ENCODE data around the gene SMARCAD1. TPM values are rescaled to one million over a fixed set of nuclear protein-coding genes. Genes with fewer than 3 reads are reported as not detected.

The SMARCAD1 gene
- total and polyA plus RNA-seq, 2 of the 8 experiments (the other 6 are each of a cell fraction or from before 2014, with no cell fraction given) = 24.1 to 59.4 TPM

DNA sequence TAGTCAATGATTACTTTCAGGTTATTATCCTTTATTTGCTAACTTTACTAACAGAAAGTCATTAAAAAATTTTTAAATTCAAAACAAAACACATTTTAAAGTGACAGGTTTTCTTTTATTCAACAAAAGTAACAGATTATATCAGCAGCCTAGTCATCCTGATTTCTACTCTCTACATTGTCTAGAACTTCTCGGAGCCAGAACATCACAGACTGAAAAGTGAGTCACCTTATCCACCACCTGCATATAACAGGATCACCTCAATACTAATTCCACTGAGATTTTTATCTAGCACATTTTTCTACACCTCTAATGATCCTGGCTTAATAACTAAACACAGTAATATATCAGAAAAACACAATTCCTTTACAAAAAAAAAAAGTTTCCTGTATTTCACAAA, 47.9 kb upstream of the SMARCAD1 start (continued):
- no peak for TF ChIP-seq TEAD4 (IDR thresholded peaks at IDR 0.05; ENCODE audit: low read depth, low read length)
- no peak for TF ChIP-seq ZNF274 (IDR thresholded peaks at IDR 0.05; ENCODE audit: borderline replicate concordance, extremely low read depth, low read length)
- TF ChIP-seq TAF7 (optimal IDR thresholded peaks at IDR 0.05; ENCODE audit: borderline replicate concordance, low read depth, low read length) = no peak
- TF ChIP-seq FOSL1 (IDR thresholded peaks at IDR 0.05; ENCODE audit: insufficient read depth, low read depth, low read length) = no peak
- no peak for TF ChIP-seq GTF2F1 (IDR thresholded peaks at IDR 0.05; ENCODE audit: borderline replicate concordance, low read depth, low read length)
- TF ChIP-seq, protein P1, sequence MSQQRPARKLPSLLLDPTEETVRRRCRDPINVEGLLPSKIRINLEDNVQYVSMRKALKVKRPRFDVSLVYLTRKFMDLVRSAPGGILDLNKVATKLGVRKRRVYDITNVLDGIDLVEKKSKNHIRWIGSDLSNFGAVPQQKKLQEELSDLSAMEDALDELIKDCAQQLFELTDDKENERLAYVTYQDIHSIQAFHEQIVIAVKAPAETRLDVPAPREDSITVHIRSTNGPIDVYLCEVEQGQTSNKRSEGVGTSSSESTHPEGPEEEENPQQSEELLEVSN (IDR thresholded peaks at IDR 0.05) = no peak

Data from H1 (cell line).